H9 (cell line): ENCODE data around the gene TIAM1. TPM values are rescaled to one million over a fixed set of nuclear protein-coding genes. Genes with fewer than 3 reads are reported as not detected.

ENCODE experiments used
- DNase-seq: peaks from one replicate; pipeline ENCODE4 v3.0.0-alpha.2; 2017
- H2AFZ ChIP-seq: one replicate; pipeline ENCODE4 v1.6.1; 2013; ENCODE audit warnings: mild to moderate bottlenecking, low read length, control low read depth, moderate library complexity
- H2AK5ac ChIP-seq: 2 replicates; pipeline ENCODE4 v1.6.1; 2013; ENCODE audit warnings: low read length, control low read depth, mixed read lengths; ENCODE audit not compliant: insufficient read length
- H2BK120ac ChIP-seq: one replicate; pipeline ENCODE4 v1.6.1; 2013; ENCODE audit warnings: low read depth, mild to moderate bottlenecking, low read length, control low read depth, inconsistent platforms; ENCODE audit not compliant: poor library complexity, severe bottlenecking
- H2BK12ac ChIP-seq: 2 replicates; pipeline ENCODE4 v1.6.1; 2013; ENCODE audit warnings: low read length, control low read depth, mixed read lengths, low read depth; ENCODE audit not compliant: insufficient read length
- H2BK15ac ChIP-seq: 2 replicates; pipeline ENCODE4 v1.6.1; 2013; ENCODE audit warnings: low read depth, low read length, control low read depth
- H2BK20ac ChIP-seq: one replicate; pipeline ENCODE4 v1.6.1; 2013; ENCODE audit warnings: low read depth, mild to moderate bottlenecking, low read length, control low read depth, inconsistent platforms; ENCODE audit not compliant: poor library complexity, severe bottlenecking
- H2BK5ac ChIP-seq: 2 replicates; pipeline ENCODE4 v1.6.1; 2013; ENCODE audit warnings: low read length, control low read depth, mixed read lengths; ENCODE audit not compliant: insufficient read length
- H3K14ac ChIP-seq: 2 replicates; pipeline ENCODE4 v1.6.1; 2013; ENCODE audit warnings: low read length, control low read depth; ENCODE audit not compliant: insufficient read depth
- H3K18ac ChIP-seq: 2 replicates; pipeline ENCODE4 v1.6.1; 2013; ENCODE audit warnings: low read depth, mild to moderate bottlenecking, mixed read lengths, low read length, control low read depth; ENCODE audit not compliant: insufficient read length
- H3K23ac ChIP-seq: 2 replicates; pipeline ENCODE4 v1.6.1; 2013; ENCODE audit warnings: low read length, control low read depth, mixed read lengths, low read depth; ENCODE audit not compliant: insufficient read length
- H3K23me2 ChIP-seq: 2 replicates; pipeline ENCODE4 v1.6.1; 2013; ENCODE audit warnings: low read depth, mild to moderate bottlenecking, mixed read lengths, low read length, control low read depth; ENCODE audit not compliant: insufficient read length, poor library complexity, severe bottlenecking
- H3K27ac ChIP-seq: 2 replicates; pipeline ENCODE4 v1.5.1; 2013; ENCODE audit warnings: low read length, control low read depth, mixed read lengths, low read depth; ENCODE audit not compliant: insufficient read length
- H3K27me3 ChIP-seq: 2 replicates; pipeline ENCODE4 v1.6.1; 2013; ENCODE audit warnings: low read length, control low read depth, inconsistent platforms; ENCODE audit not compliant: insufficient read depth
- H3K4ac ChIP-seq: 2 replicates; pipeline ENCODE4 v1.6.1; 2013; ENCODE audit warnings: low read depth, mild to moderate bottlenecking, control low read depth, inconsistent platforms, low read length, moderate library complexity
- H3K4me1 ChIP-seq: 2 replicates; pipeline ENCODE4 v1.6.1; 2013; ENCODE audit warnings: low read length, control low read depth, inconsistent platforms; ENCODE audit not compliant: insufficient read depth
- H3K4me2 ChIP-seq: 2 replicates; pipeline ENCODE4 v1.6.1; 2013; ENCODE audit warnings: low read length, control low read depth, mixed read lengths; ENCODE audit not compliant: insufficient read length, insufficient read depth
- H3K56ac ChIP-seq: 2 replicates; pipeline ENCODE4 v1.6.1; 2013; ENCODE audit warnings: low read depth, mild to moderate bottlenecking, mixed read lengths, low read length, control low read depth; ENCODE audit not compliant: insufficient read length
- H3K79me1 ChIP-seq: 2 replicates; pipeline ENCODE4 v1.6.1; 2013; ENCODE audit warnings: low read depth, mild to moderate bottlenecking, moderate library complexity, low read length, control low read depth, inconsistent platforms; ENCODE audit not compliant: insufficient read depth, poor library complexity, severe bottlenecking
- H3K79me2 ChIP-seq: 2 replicates; pipeline ENCODE4 v1.6.1; 2013; ENCODE audit warnings: low read length, control low read depth, inconsistent platforms; ENCODE audit not compliant: insufficient read depth
- H3K9ac ChIP-seq: 2 replicates; pipeline ENCODE4 v1.6.1; 2013; ENCODE audit warnings: low read length, control low read depth, mixed read lengths; ENCODE audit not compliant: insufficient read length; ENCODE audit errors: extremely low read depth
- H3K9me3 ChIP-seq: one replicate; pipeline ENCODE4 v1.6.1; 2013; ENCODE audit warnings: low read depth, low read length, inconsistent platforms; ENCODE audit not compliant: control insufficient read depth
- H3T11ph ChIP-seq: one replicate; pipeline ENCODE4 v1.6.1; 2013; ENCODE audit warnings: mild to moderate bottlenecking, low read length, control low read depth, inconsistent platforms
- H4K20me1 ChIP-seq: one replicate; pipeline ENCODE4 v1.6.1; 2013; ENCODE audit not compliant: control insufficient read depth, insufficient read length, insufficient read depth
- H4K5ac ChIP-seq: 2 replicates; pipeline ENCODE4 v1.6.1; 2013; ENCODE audit warnings: low read depth, mild to moderate bottlenecking, mixed read lengths, low read length, control low read depth; ENCODE audit not compliant: insufficient read length
- H4K8ac ChIP-seq: replicated peaks from 2 replicates; pipeline ENCODE4 v1.6.1; 2013; ENCODE audit warnings: low read length, control low read depth, mixed read lengths, low read depth; ENCODE audit not compliant: insufficient read length
- H4K91ac ChIP-seq: 2 replicates; pipeline ENCODE4 v1.6.1; 2013; ENCODE audit warnings: low read depth, mild to moderate bottlenecking, moderate library complexity, mixed read lengths, low read length, control low read depth; ENCODE audit not compliant: insufficient read length
- H3K27ac Mint-ChIP-seq, 3 experiments: 2 replicates in 2 of 3; 3 replicates in 1 of 3; pipeline ENCODE4 v1.8.0; 2020 to 2021; ENCODE audit warnings: mixed read lengths in 3 of 3, mild to moderate bottlenecking in 1 of 3, moderate library complexity in 1 of 3
- H3K27me3 Mint-ChIP-seq: 2 replicates; pipeline ENCODE4 v1.8.0; 2021; ENCODE audit warnings: low read depth, mild to moderate bottlenecking, moderate library complexity, mixed read lengths
- H3K36me3 Mint-ChIP-seq, 3 experiments: 2 replicates in 2 of 3; 3 replicates in 1 of 3; pipeline ENCODE4 v1.8.0; 2020 to 2021; ENCODE audit warnings: low read depth in 3 of 3, mixed read lengths in 3 of 3; ENCODE audit not compliant: insufficient read depth in 1 of 3
- H3K4me1 Mint-ChIP-seq, 2 experiments: 2 replicates each; pipeline ENCODE4 v1.8.0; 2020; ENCODE audit warnings: mixed read lengths in 2 of 2
- H3K4me3 Mint-ChIP-seq, 2 experiments: 2 replicates in 1 of 2; 3 replicates in 1 of 2; pipeline ENCODE4 v1.8.0; 2020 to 2021; ENCODE audit warnings: mild to moderate bottlenecking in 2 of 2, mixed read lengths in 2 of 2, moderate library complexity in 1 of 2
- H3K9me3 Mint-ChIP-seq, 2 experiments: 2 replicates in 1 of 2; 3 replicates in 1 of 2; pipeline ENCODE4 v1.8.0; 2020; ENCODE audit warnings: mild to moderate bottlenecking in 2 of 2, mixed read lengths in 2 of 2, moderate library complexity in 1 of 2
- CTCF ChIP-seq: fragments of 200-600 bp; sonication (generic); conservative IDR thresholded peaks from 3 replicates; pipeline ENCODE4 v1.8.0; 2021; ENCODE audit warnings: antibody characterized with exemption, mild to moderate bottlenecking
- WGBS: extraction: QIAGEN DNeasy Blood & Tissue Kit; methylation state at CpG from one replicate; pipeline ENCODE4 v1.1.7; 2013; ENCODE audit warnings: missing lambda C conversion rate, low lambda C conversion rate, mixed read lengths; ENCODE audit not compliant: insufficient read length; ENCODE audit errors: extremely low coverage; 5-methylcytosine and 5-hydroxymethylcytosine counted together
- total RNA-seq: library from RNA; stranded (reverse); gene quantifications from 2 replicates; pipeline ENCODE4 v1.2.1, GENCODE V29; 2021

TIAM1 gene
- total RNA-seq, 1 experiment from 2014 or later: 23.1 TPM

- peaks cover 0 to 10% (median 0%) of the 10 kb centered on the region in 3 experiments; a peak in 2 of 7 replicates for H3K36me3 Mint-ChIP-seq
- no peaks in the 10 kb centered on the region for H3K79me2 ChIP-seq
These were observed 132.2 kb downstream of the TIAM1 start for GRCh38 chr21:31211836-31212235.

More at GRCh38 chr21:31211836-31212235, 132.2 kb downstream of the TIAM1 start:
- no peak for TF ChIP-seq CTCF
- no peaks in the 10 kb centered on the region for H4K20me1 ChIP-seq
- no peaks in the 10 kb centered on the region for H3K27me3 ChIP-seq
- no peak overlapping the region for H3K27ac Mint-ChIP-seq
- no peak overlapping the region for H3K27ac ChIP-seq
- no peak overlapping the region for H3K18ac ChIP-seq
- H3K23ac ChIP-seq: no peak overlapping the region
- H2BK5ac ChIP-seq: no peak overlapping the region
- no peak overlapping the region for H4K5ac ChIP-seq
- H3K9me3 ChIP-seq: no peaks in the 10 kb centered on the region
- H2BK12ac ChIP-seq: no peak overlapping the region
- H3K79me1 ChIP-seq: no peaks in the 10 kb centered on the region
- H3K23me2 ChIP-seq: no peaks in the 10 kb centered on the region
- H3K9ac ChIP-seq: no peak overlapping the region
- H4K8ac ChIP-seq: no peak overlapping the region
- H3K56ac ChIP-seq: no peak overlapping the region
- H3K4me1 Mint-ChIP-seq: peaks cover 0 to 3% of the 10 kb centered on the region in 2 experiments; a peak in 2 of 4 replicates
- no peak for DNase-seq
- H2BK120ac ChIP-seq: no peak overlapping the region
- no peaks in the 10 kb centered on the region for H3K9me3 Mint-ChIP-seq
- no CpG with 5 or more reads among the region's 2 CpGs for WGBS
- no peak overlapping the region for H3T11ph ChIP-seq
- H3K4me1 ChIP-seq: no peaks in the 10 kb centered on the region
- no peaks in the 10 kb centered on the region for H3K27me3 Mint-ChIP-seq
- H3K4me2 ChIP-seq: no peak overlapping the region
- no peak overlapping the region for H3K14ac ChIP-seq
- H2AK5ac ChIP-seq: no peak overlapping the region
- no peak overlapping the region for H2BK20ac ChIP-seq
- no peak overlapping the region for H4K91ac ChIP-seq
- no peak overlapping the region for H2BK15ac ChIP-seq
- no peak overlapping the region for H2AFZ ChIP-seq
- H3K4ac ChIP-seq: no peak overlapping the region
- H3K4me3 Mint-ChIP-seq: no peak overlapping the region
